SHP77 (cell line): Measurements from ENCODE around the gene TUBA4A.
"Not testable (repeated sequence)": the region's sequence is repeated elsewhere in the genome, so short reads cannot be mapped to it uniquely, and the experiment has no call there.

Experiments
- DNase-seq, 2 experiments: peaks; one replicate each; lab custom pipeline; 2025; lab: John Stamatoyannopoulos, UW

Gene TUBA4A

GRCh38 chr2:219210886-219211362 is 42.8 kb downstream of the TUBA4A start:
- DNase-seq = no peak

GRCh38 chr2:219210196-219210885 is 43.4 kb downstream of the TUBA4A start:
- DNase-seq = no peak

- no peak for DNase-seq
Measured at GRCh38 chr2:219209236-219210195, 44.2 kb downstream of the TUBA4A start.

- DNase-seq = peak in 1 of 2 experiments; percentile 46
Measured at GRCh38 chr2:219207884-219208740, 45.6 kb downstream of the TUBA4A start.

GRCh38 chr2:219207134-219207883 is 46.4 kb downstream of the TUBA4A start:
- DNase-seq = peak in 1 of 2 experiments; percentile 58

GRCh38 chr2:219206328-219207133 is 47.2 kb downstream of the TUBA4A start, which contains the start of gene ZFAND2B:
ZFAND2B (plus strand) TSS chr2:219206782; CDS start chr2:219206988, 206 bp downstream.
- DNase-seq = peak; percentile 86 to 92

- no peak for DNase-seq
Measured at GRCh38 chr2:219205981-219206327, 47.8 kb downstream of the TUBA4A start.

GRCh38 chr2:219205165-219205538 is 48.6 kb downstream of the TUBA4A start:
- DNase-seq = no peak

- DNase-seq = no peak
Measured at GRCh38 chr2:219204425-219205164, 49.1 kb downstream of the TUBA4A start.

- not testable (repeated sequence) for DNase-seq
Measured at GRCh38 chr2:219201331-219201730, 52.4 kb downstream of the TUBA4A start.

GRCh38 chr2:219200502-219201326 is 53.0 kb downstream of the TUBA4A start:
- peak; percentile 15 to 20 for DNase-seq
